Activated T-cell treated with anti-CD3 and anti-CD28 coated beads for 4 hours (primary cell): ENCODE data around the gene NDUFV1.
"Not testable (repeated sequence)": the region's sequence is repeated elsewhere in the genome, so short reads cannot be mapped to it uniquely, and the experiment has no call there.

Experiments
- DNase-seq: peaks from one replicate; pipeline ENCODE4 v3.0.0-alpha.2; 2020

The NDUFV1 gene

GRCh38 chr11:67611704-67612587, 5.2 kb downstream of the NDUFV1 start:
- no peak for DNase-seq

DNA sequence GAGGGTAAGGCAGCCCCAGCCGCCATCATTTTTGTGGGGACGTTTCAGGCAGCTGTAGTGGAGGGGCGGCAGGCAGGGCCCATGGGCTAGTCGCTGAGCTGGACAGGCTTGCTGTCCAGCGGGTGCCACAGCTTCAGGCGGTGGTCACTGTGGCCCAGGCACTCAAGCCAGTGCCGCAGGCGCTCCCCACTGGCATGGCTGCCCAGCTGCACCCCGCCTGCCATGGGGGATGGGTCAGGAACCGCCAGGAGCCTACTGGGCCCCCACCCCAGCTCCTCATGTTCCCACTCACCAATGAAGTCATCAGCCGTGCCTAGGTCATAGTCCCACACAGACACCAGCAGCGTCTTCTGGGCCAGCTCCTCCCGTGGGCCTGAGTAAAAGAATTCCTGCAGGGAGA, 6.0 kb downstream of the NDUFV1 start:
- DNase-seq = no peak

- no peak for DNase-seq
Measured at GRCh38 chr11:67613313-67613959, 6.7 kb downstream of the NDUFV1 start.

GRCh38 chr11:67613960-67614715, 7.4 kb downstream of the NDUFV1 start:
- DNase-seq = peak; percentile 74

- DNase-seq = no peak
Measured at GRCh38 chr11:67614730-67615714, 8.3 kb downstream of the NDUFV1 start.

GRCh38 chr11:67615728-67616430, 9.1 kb downstream of the NDUFV1 start:
- DNase-seq = no peak

- DNase-seq = no peak
Measured at GRCh38 chr11:67616431-67617242, 9.9 kb downstream of the NDUFV1 start.

GRCh38 chr11:67617243-67617953, 10.7 kb downstream of the NDUFV1 start:
- no peak for DNase-seq

- not testable (repeated sequence) for DNase-seq
Measured at GRCh38 chr11:67618901-67619659, 12.3 kb downstream of the NDUFV1 start.

- not testable (repeated sequence) for DNase-seq
Measured at GRCh38 chr11:67619683-67620618, 13.2 kb downstream of the NDUFV1 start.

- DNase-seq = not testable (repeated sequence)
Measured at GRCh38 chr11:67620621-67621020, 13.9 kb downstream of the NDUFV1 start.

GRCh38 chr11:67621928-67622327, 15.2 kb downstream of the NDUFV1 start:
- not testable (repeated sequence) for DNase-seq

- DNase-seq = not testable (repeated sequence)
Measured at GRCh38 chr11:67622905-67623304, 16.2 kb downstream of the NDUFV1 start.

GRCh38 chr11:67623795-67624194, 17.1 kb downstream of the NDUFV1 start:
- DNase-seq = not testable (repeated sequence)

GRCh38 chr11:67626131-67626833, 19.5 kb downstream of the NDUFV1 start:
- DNase-seq = not testable (repeated sequence)

- DNase-seq = no peak
Measured at GRCh38 chr11:67626970-67627369, 20.2 kb downstream of the NDUFV1 start.

- DNase-seq = no peak
Measured at GRCh38 chr11:67627441-67627811, 20.7 kb downstream of the NDUFV1 start.
